GM23338 (cell line): ENCODE results near the gene MOV10.

Experiments
- CREB1 ChIP-seq: fragments of 250-450 bp; sonication (Bioruptor Pico); IDR thresholded peaks from 2 replicates; pipeline ENCODE4 v1.5.0; 2020; ENCODE audit warnings: low read depth, mild to moderate bottlenecking, moderate library complexity
- CTCF ChIP-seq, 2 experiments: fragments of 200-600 bp in 1 of 2; sonication (generic) in 1 of 2; conservative IDR thresholded peaks; 2 replicates each; pipeline versions ENCODE4 v1.5.1 to v1.6.1; 2016 to 2017; ENCODE audit warnings: antibody characterized with exemption in 2 of 2, low read depth in 2 of 2, mild to moderate bottlenecking in 2 of 2, moderate library complexity in 1 of 2
- ETS1 ChIP-seq: IDR thresholded peaks from 2 replicates; pipeline ENCODE4 v1.6.1; 2016; ENCODE audit warnings: antibody characterized with exemption
- EZH2 ChIP-seq: fragments of 200-600 bp; sonication (generic); IDR thresholded peaks from one replicate; pipeline ENCODE4 v1.8.0; 2017; ENCODE audit warnings: antibody characterized with exemption, mild to moderate bottlenecking, low read depth; ENCODE audit not compliant: unreplicated experiment
- EZH2phosphoT487 ChIP-seq: fragments of 200-600 bp; sonication (generic); IDR thresholded peaks from one replicate; pipeline ENCODE4 v1.8.1; 2018; ENCODE audit warnings: antibody characterized with exemption; ENCODE audit not compliant: unreplicated experiment
- JUNB ChIP-seq: IDR thresholded peaks from one replicate; pipeline ENCODE4 v1.6.1; 2016; ENCODE audit warnings: antibody characterized with exemption; ENCODE audit not compliant: unreplicated experiment
- NANOG ChIP-seq: IDR thresholded peaks from 2 replicates; pipeline ENCODE4 v1.6.1; 2016; ENCODE audit warnings: antibody characterized with exemption, borderline replicate concordance
- POLR2AphosphoS5 ChIP-seq: IDR thresholded peaks from 2 replicates; pipeline ENCODE4 v1.6.1; 2016; ENCODE audit warnings: antibody characterized with exemption, low read depth
- REST ChIP-seq: IDR thresholded peaks from one replicate; pipeline ENCODE4 v1.6.1; 2018; ENCODE audit warnings: antibody characterized with exemption; ENCODE audit not compliant: unreplicated experiment
- STAT1 ChIP-seq: IDR thresholded peaks from one replicate; pipeline ENCODE4 v1.6.1; 2016; ENCODE audit warnings: antibody characterized with exemption; ENCODE audit not compliant: unreplicated experiment
- ZNF114 ChIP-seq: fragments of 250-450 bp; sonication (Bioruptor Pico); IDR thresholded peaks from 2 replicates; pipeline ENCODE4 v1.5.0; 2020; ENCODE audit warnings: mild to moderate bottlenecking, moderate library complexity
- ZNF331 ChIP-seq: fragments of 250-450 bp; sonication (Bioruptor Pico); IDR thresholded peaks from 2 replicates; pipeline ENCODE4 v1.5.0; 2020; ENCODE audit warnings: low read depth, mild to moderate bottlenecking, moderate library complexity

- peak; percentile 96 to 99 for TF ChIP-seq CTCF (conservative IDR thresholded peaks at IDR 0.05; ENCODE audit: low read depth in 2 of 2)
- no peak for TF ChIP-seq POLR2AphosphoS5
- no peak for TF ChIP-seq EZH2phosphoT487
- no peak for TF ChIP-seq STAT1
- no peak for TF ChIP-seq EZH2
- no peak for TF ChIP-seq REST
- no peak for TF ChIP-seq CREB1 (CRISPR knock-in tag)
- TF ChIP-seq JUNB: no peak
- no peak for TF ChIP-seq NANOG
- TF ChIP-seq ZNF114: peak; percentile 64; the same call in 1 of the 2 replicates
- no peak for TF ChIP-seq ETS1
- no peak for TF ChIP-seq ZNF331 (CRISPR knock-in tag)
Measured at GRCh38 chr1:112716133-112716720, 41.8 kb downstream of the MOV10 start.
